ENCODE measurements around the gene PPIP5K1.

DNA sequence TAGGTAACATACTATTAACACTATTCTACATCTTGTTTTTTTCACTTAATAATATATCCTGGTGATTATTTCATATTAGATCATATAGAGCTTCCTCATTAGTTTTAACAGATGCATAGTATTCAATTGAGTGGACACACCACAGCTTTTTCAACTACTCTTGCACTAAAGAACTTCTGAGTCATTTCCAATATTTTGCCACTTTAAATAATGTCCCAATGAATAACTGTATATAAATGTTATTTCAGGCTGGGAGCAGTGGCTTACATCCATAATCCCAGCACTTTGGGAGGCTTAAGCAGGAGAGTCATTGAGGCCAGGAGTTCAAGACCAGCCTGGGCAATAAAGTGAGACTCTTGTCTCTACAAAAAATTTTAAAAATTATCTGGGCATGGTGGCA lies 45.7 kb downstream of the PPIP5K1 start:
- TF ChIP-seq CREB1 (IDR thresholded peaks at IDR 0.05; ENCODE audit: low read depth) (no peak), TEAD4 (IDR thresholded peaks at IDR 0.05) (no peak), YY1 (IDR thresholded peaks at IDR 0.05; ENCODE audit: low read depth) (no peak), TAF1 (IDR thresholded peaks at IDR 0.05; ENCODE audit: low read depth) (no peak), RAD21 (IDR thresholded peaks at IDR 0.05; ENCODE audit: low read depth) (no peak), CEBPB (IDR thresholded peaks at IDR 0.05) (no peak)
- TF ChIP-seq, protein P1, sequence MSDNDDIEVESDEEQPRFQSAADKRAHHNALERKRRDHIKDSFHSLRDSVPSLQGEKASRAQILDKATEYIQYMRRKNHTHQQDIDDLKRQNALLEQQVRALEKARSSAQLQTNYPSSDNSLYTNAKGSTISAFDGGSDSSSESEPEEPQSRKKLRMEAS (IDR thresholded peaks at IDR 0.05): no peak

Measured in Ishikawa (cell line).